Activated naive CD4-positive, alpha-beta T cell treated with anti-CD3 and anti-CD28 coated beads, Interleukin-2, amount 50 U/mL, for 16 hours (primary cell): Measurements from ENCODE around the gene FCRL1.

ENCODE experiments used
- DNase-seq: peaks from one replicate; pipeline ENCODE4 v3.0.0-alpha.2; 2020

FCRL1 gene

GRCh38 chr1:157819896-157820295, at the start of gene FCRL1:
FCRL1 (minus strand) TSS chr1:157820120; CDS start chr1:157820037, 83 bp downstream.
- DNase-seq: no peak

- DNase-seq: no peak
Observed at GRCh38 chr1:157868654-157869053, 48.7 kb upstream of the FCRL1 start.

- no peak for DNase-seq
Observed at GRCh38 chr1:157862114-157863070, 42.5 kb upstream of the FCRL1 start.

GRCh38 chr1:157856538-157856937, 36.6 kb upstream of the FCRL1 start:
- DNase-seq: no peak

- DNase-seq: no peak
Observed at GRCh38 chr1:157852476-157852875, 32.6 kb upstream of the FCRL1 start.

- DNase-seq: no peak
Observed at GRCh38 chr1:157849229-157849875, 29.4 kb upstream of the FCRL1 start.

GRCh38 chr1:157844089-157844830, 24.3 kb upstream of the FCRL1 start:
- DNase-seq: no peak

- DNase-seq: no peak
Observed at GRCh38 chr1:157842939-157843338, 23.0 kb upstream of the FCRL1 start.

- DNase-seq: no peak
Observed at GRCh38 chr1:157841708-157842107, 21.8 kb upstream of the FCRL1 start, which contains the start of gene CD5L. CD5L (minus strand) TSS chr1:157841808; CDS start chr1:157841701, 107 bp downstream.

GRCh38 chr1:157838966-157839365, 19.0 kb upstream of the FCRL1 start:
- DNase-seq: no peak

- DNase-seq: no peak
Observed at GRCh38 chr1:157834430-157834829, 14.5 kb upstream of the FCRL1 start.

- no peak for DNase-seq
Observed at GRCh38 chr1:157833145-157833544, 13.2 kb upstream of the FCRL1 start.

- DNase-seq: no peak
Observed at GRCh38 chr1:157831968-157832626, 12.2 kb upstream of the FCRL1 start.

GRCh38 chr1:157830887-157831286, 11.0 kb upstream of the FCRL1 start:
- no peak for DNase-seq

- DNase-seq: no peak
Observed at GRCh38 chr1:157829711-157830110, 9.8 kb upstream of the FCRL1 start.

- DNase-seq: no peak
Observed at GRCh38 chr1:157829210-157829609, 9.3 kb upstream of the FCRL1 start.

- DNase-seq: no peak
Observed at GRCh38 chr1:157820299-157820698, 379 bp upstream of the FCRL1 start.

- DNase-seq: no peak
Observed at GRCh38 chr1:157819215-157819614, 705 bp downstream of the FCRL1 start.

GRCh38 chr1:157813269-157813668, 6.7 kb downstream of the FCRL1 start:
- DNase-seq: no peak

GRCh38 chr1:157806431-157807149, 13.3 kb downstream of the FCRL1 start:
- DNase-seq: no peak

GRCh38 chr1:157803851-157804250, 16.1 kb downstream of the FCRL1 start:
- DNase-seq: no peak

GRCh38 chr1:157799996-157800395, 19.9 kb downstream of the FCRL1 start:
- DNase-seq: no peak
